ENCODE data around the gene SLC24A2. TPM values are rescaled to one million over a fixed set of nuclear protein-coding genes. Genes with fewer than 3 reads are reported as not detected.

Gene SLC24A2
- total RNA-seq, 1 experiment from 2014 or later = 8.0 TPM

DNA sequence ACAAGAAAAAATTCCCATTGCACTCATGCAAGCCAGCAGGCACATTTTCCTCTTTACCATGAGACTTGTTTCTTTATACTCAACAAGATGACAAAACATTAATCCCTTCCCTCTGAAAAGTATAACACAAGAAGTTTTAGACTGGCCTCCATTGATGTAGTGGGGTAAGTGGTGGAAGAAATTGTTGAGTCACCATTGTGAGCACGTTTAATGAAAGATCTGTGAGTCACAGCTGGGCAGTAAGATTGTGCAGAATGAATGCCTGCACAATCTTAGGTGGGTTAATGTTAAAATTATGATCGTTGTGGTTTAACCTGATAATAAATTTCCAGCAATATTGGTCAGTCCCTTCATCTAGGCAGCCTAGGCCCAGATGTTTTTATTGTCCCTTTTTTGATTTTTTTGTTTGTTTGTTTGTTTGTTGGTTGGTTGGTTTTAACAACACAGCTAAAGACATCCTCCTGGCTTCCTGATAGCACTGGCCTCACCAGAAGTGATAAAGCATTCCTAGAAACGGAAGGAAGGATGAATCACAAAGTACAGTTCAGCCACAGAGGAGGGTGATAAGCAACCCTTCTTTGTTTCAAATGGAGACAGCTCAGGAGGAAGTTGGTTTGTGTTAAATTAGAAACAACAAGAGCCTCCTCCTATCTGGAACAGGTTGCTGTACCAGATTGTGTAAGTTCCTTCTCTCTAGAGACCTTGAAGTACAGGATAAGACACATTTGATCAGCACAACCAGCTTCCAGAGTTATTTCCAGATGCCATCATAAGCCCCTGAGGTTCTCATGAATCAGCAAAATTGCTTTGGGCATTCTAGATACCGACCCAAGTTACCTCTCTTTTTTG is 40.3 kb downstream of the SLC24A2 start:
- POLR2A ChIA-PET = no interaction called here
- peaks cover 4% of the 10 kb centered on the region; the same call in 1 of the 2 replicates for H3K9me3 Mint-ChIP-seq
- no peak overlapping the region for H3K4me3 Mint-ChIP-seq
- H3K4me1 Mint-ChIP-seq = peaks cover 14% of the 10 kb centered on the region
- ATAC-seq = peak; percentile 57
- H3K36me3 Mint-ChIP-seq = no peaks in the 10 kb centered on the region
- no peaks in the 10 kb centered on the region for H3K27me3 Mint-ChIP-seq (ENCODE audit: low read depth)
- H3K27ac Mint-ChIP-seq = peak overlapping the region; percentile 78; the same call in 1 of the 2 replicates
- TF ChIP-seq ELF4 (CRISPR knock-in tag; IDR thresholded peaks at IDR 0.05; ENCODE audit: low read depth) (no peak), NFE2L1 (CRISPR knock-in tag; IDR thresholded peaks at IDR 0.05) (no peak), GRHL2 (CRISPR knock-in tag; IDR thresholded peaks at IDR 0.05; ENCODE audit: insufficient replicate concordance, severe bottlenecking) (no peak), ZNF138 (CRISPR knock-in tag; conservative IDR thresholded peaks at IDR 0.05) (no peak), NR2C2 (CRISPR knock-in tag; IDR thresholded peaks at IDR 0.05) (no peak), TEAD4 (CRISPR knock-in tag; IDR thresholded peaks at IDR 0.05) (no peak), EMX1 (CRISPR knock-in tag; IDR thresholded peaks at IDR 0.05) (no peak)
- TF ChIP-seq, protein P1, sequence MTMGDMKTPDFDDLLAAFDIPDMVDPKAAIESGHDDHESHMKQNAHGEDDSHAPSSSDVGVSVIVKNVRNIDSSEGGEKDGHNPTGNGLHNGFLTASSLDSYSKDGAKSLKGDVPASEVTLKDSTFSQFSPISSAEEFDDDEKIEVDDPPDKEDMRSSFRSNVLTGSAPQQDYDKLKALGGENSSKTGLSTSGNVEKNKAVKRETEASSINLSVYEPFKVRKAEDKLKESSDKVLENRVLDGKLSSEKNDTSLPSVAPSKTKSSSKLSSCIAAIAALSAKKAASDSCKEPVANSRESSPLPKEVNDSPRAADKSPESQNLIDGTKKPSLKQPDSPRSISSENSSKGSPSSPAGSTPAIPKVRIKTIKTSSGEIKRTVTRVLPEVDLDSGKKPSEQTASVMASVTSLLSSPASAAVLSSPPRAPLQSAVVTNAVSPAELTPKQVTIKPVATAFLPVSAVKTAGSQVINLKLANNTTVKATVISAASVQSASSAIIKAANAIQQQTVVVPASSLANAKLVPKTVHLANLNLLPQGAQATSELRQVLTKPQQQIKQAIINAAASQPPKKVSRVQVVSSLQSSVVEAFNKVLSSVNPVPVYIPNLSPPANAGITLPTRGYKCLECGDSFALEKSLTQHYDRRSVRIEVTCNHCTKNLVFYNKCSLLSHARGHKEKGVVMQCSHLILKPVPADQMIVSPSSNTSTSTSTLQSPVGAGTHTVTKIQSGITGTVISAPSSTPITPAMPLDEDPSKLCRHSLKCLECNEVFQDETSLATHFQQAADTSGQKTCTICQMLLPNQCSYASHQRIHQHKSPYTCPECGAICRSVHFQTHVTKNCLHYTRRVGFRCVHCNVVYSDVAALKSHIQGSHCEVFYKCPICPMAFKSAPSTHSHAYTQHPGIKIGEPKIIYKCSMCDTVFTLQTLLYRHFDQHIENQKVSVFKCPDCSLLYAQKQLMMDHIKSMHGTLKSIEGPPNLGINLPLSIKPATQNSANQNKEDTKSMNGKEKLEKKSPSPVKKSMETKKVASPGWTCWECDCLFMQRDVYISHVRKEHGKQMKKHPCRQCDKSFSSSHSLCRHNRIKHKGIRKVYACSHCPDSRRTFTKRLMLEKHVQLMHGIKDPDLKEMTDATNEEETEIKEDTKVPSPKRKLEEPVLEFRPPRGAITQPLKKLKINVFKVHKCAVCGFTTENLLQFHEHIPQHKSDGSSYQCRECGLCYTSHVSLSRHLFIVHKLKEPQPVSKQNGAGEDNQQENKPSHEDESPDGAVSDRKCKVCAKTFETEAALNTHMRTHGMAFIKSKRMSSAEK (CRISPR knock-in tag; IDR thresholded peaks at IDR 0.05; ENCODE audit: borderline replicate concordance) = no peak
- TF ChIP-seq, protein P2, sequence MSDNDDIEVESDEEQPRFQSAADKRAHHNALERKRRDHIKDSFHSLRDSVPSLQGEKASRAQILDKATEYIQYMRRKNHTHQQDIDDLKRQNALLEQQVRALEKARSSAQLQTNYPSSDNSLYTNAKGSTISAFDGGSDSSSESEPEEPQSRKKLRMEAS (CRISPR knock-in tag; IDR thresholded peaks at IDR 0.05) = no peak
- TF ChIP-seq, protein P3, sequence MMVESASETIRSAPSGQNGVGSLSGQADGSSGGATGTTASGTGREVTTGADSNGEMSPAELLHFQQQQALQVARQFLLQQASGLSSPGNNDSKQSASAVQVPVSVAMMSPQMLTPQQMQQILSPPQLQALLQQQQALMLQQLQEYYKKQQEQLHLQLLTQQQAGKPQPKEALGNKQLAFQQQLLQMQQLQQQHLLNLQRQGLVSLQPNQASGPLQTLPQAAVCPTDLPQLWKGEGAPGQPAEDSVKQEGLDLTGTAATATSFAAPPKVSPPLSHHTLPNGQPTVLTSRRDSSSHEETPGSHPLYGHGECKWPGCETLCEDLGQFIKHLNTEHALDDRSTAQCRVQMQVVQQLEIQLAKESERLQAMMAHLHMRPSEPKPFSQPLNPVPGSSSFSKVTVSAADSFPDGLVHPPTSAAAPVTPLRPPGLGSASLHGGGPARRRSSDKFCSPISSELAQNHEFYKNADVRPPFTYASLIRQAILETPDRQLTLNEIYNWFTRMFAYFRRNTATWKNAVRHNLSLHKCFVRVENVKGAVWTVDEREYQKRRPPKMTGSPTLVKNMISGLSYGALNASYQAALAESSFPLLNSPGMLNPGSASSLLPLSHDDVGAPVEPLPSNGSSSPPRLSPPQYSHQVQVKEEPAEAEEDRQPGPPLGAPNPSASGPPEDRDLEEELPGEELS (CRISPR knock-in tag; IDR thresholded peaks at IDR 0.05) = no peak
- TF ChIP-seq, protein P4, sequence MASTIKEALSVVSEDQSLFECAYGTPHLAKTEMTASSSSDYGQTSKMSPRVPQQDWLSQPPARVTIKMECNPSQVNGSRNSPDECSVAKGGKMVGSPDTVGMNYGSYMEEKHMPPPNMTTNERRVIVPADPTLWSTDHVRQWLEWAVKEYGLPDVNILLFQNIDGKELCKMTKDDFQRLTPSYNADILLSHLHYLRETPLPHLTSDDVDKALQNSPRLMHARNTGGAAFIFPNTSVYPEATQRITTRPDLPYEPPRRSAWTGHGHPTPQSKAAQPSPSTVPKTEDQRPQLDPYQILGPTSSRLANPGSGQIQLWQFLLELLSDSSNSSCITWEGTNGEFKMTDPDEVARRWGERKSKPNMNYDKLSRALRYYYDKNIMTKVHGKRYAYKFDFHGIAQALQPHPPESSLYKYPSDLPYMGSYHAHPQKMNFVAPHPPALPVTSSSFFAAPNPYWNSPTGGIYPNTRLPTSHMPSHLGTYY (CRISPR knock-in tag; IDR thresholded peaks at IDR 0.05) = no peak
- TF ChIP-seq, protein P5, sequence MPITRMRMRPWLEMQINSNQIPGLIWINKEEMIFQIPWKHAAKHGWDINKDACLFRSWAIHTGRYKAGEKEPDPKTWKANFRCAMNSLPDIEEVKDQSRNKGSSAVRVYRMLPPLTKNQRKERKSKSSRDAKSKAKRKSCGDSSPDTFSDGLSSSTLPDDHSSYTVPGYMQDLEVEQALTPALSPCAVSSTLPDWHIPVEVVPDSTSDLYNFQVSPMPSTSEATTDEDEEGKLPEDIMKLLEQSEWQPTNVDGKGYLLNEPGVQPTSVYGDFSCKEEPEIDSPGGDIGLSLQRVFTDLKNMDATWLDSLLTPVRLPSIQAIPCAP (CRISPR knock-in tag; IDR thresholded peaks at IDR 0.05) = no peak
- DNase-seq (ENCODE audit: low spot score) = no peak
- CTCF ChIA-PET = interaction anchor here (1.2 kb wide), 1 partner anchor 174 kb away, joined by 3 read pairs; no protein-coding TSS in a partner anchor

DNA sequence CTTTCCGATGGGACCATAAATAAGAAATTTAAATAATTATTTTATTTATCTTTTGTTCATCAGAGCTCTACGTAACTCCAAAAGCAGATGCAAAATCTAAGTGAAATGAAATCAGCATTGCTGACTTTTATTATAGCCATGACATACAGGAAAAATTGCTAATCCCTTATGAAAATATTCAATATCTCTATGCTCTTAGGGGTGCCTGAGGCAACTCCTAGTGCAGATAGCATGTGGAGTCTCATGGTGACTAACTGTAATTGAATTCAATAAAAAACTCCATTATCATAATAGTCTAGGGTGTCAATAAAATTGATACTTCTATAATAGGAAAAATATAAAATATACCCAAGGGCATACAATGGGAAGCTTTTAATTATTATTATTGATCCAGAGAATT is 42.6 kb downstream of the SLC24A2 start:
- no peaks in the 10 kb centered on the region for H3K36me3 Mint-ChIP-seq
- H3K9me3 Mint-ChIP-seq = peaks cover 4% of the 10 kb centered on the region; the same call in 1 of the 2 replicates
- H3K4me3 Mint-ChIP-seq = no peak overlapping the region
- no peak overlapping the region for H3K27ac Mint-ChIP-seq
- DNase-seq (ENCODE audit: low spot score) (no peak), ATAC-seq (no peak)
- no peaks in the 10 kb centered on the region for H3K27me3 Mint-ChIP-seq (ENCODE audit: low read depth)
- CTCF ChIA-PET = no interaction called here
- H3K4me1 Mint-ChIP-seq = peaks cover 30% of the 10 kb centered on the region
- POLR2A ChIA-PET = no interaction called here
- TF ChIP-seq, protein P6, sequence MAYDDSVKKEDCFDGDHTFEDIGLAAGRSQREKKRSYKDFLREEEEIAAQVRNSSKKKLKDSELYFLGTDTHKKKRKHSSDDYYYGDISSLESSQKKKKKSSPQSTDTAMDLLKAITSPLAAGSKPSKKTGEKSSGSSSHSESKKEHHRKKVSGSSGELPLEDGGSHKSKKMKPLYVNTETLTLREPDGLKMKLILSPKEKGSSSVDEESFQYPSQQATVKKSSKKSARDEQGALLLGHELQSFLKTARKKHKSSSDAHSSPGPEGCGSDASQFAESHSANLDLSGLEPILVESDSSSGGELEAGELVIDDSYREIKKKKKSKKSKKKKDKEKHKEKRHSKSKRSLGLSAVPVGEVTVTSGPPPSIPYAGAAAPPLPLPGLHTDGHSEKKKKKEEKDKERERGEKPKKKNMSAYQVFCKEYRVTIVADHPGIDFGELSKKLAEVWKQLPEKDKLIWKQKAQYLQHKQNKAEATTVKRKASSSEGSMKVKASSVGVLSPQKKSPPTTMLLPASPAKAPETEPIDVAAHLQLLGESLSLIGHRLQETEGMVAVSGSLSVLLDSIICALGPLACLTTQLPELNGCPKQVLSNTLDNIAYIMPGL (CRISPR knock-in tag; IDR thresholded peaks at IDR 0.05) = no peak
- TF ChIP-seq, protein P4 (CRISPR knock-in tag; IDR thresholded peaks at IDR 0.05) = no peak
- TF ChIP-seq RORB (CRISPR knock-in tag; IDR thresholded peaks at IDR 0.05) (no peak), CREM (CRISPR knock-in tag; IDR thresholded peaks at IDR 0.05) (no peak), RELA (CRISPR knock-in tag; IDR thresholded peaks at IDR 0.05; ENCODE audit: borderline replicate concordance) (no peak), ZNF138 (CRISPR knock-in tag; conservative IDR thresholded peaks at IDR 0.05) (no peak), ZNF396 (CRISPR knock-in tag; IDR thresholded peaks at IDR 0.05; ENCODE audit: borderline replicate concordance) (no peak)
- TF ChIP-seq, protein P5 (CRISPR knock-in tag; IDR thresholded peaks at IDR 0.05) = no peak
- TF ChIP-seq, protein P7, sequence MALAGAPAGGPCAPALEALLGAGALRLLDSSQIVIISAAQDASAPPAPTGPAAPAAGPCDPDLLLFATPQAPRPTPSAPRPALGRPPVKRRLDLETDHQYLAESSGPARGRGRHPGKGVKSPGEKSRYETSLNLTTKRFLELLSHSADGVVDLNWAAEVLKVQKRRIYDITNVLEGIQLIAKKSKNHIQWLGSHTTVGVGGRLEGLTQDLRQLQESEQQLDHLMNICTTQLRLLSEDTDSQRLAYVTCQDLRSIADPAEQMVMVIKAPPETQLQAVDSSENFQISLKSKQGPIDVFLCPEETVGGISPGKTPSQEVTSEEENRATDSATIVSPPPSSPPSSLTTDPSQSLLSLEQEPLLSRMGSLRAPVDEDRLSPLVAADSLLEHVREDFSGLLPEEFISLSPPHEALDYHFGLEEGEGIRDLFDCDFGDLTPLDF (CRISPR knock-in tag; IDR thresholded peaks at IDR 0.05) = no peak
